HEK293T (cell line): ENCODE data around the gene RTRAF.

ENCODE experiments used
- CTCF ChIA-PET: fragments of 350-600 bp; formaldehyde crosslinking; extraction: SDS; loops from one replicate; lab custom pipeline; 2021; ENCODE audit warnings: antibody characterized with exemption, inconsistent platforms; lab: Yijun Ruan, JAX
- POLR2A ChIA-PET: fragments of 350-600 bp; formaldehyde crosslinking; extraction: SDS; loops from one replicate; lab custom pipeline; 2020; ENCODE audit warnings: antibody characterized with exemption, inconsistent platforms; lab: Yijun Ruan, JAX
- DNase-seq: peaks from one replicate; pipeline ENCODE4 v3.0.0; 2012; ENCODE audit warnings: mixed read lengths; ENCODE audit errors: extremely low spot score
- ARNT ChIP-seq: fragments of 450-650 bp; IDR thresholded peaks from 2 replicates; pipeline ENCODE4 v1.6.1; 2017; ENCODE audit warnings: mild to moderate bottlenecking
- CTBP1 ChIP-seq: fragments of 450-650 bp; IDR thresholded peaks from 2 replicates; pipeline ENCODE4 v1.6.1; 2016; ENCODE audit warnings: borderline replicate concordance
- FOXA1 ChIP-seq: fragments of 450-650 bp; IDR thresholded peaks from 2 replicates; pipeline ENCODE4 v1.6.1; 2016; ENCODE audit warnings: mild to moderate bottlenecking
- FOXK2 ChIP-seq: fragments of 450-650 bp; IDR thresholded peaks from 2 replicates; pipeline ENCODE4 v1.6.1; 2016; ENCODE audit warnings: mild to moderate bottlenecking
- FOXM1 ChIP-seq: fragments of 450-650 bp; IDR thresholded peaks from 2 replicates; pipeline ENCODE4 v1.6.1; 2017; ENCODE audit warnings: mild to moderate bottlenecking, borderline replicate concordance
- HDGF ChIP-seq: fragments of 450-650 bp; IDR thresholded peaks from 2 replicates; pipeline ENCODE4 v1.6.1; 2017; ENCODE audit warnings: antibody characterized with exemption, borderline replicate concordance
- L3MBTL2 ChIP-seq: fragments of 450-650 bp; conservative IDR thresholded peaks from 2 replicates; pipeline ENCODE4 v1.6.1; 2016; ENCODE audit warnings: mild to moderate bottlenecking
- LEF1 ChIP-seq: fragments of 450-650 bp; IDR thresholded peaks from 2 replicates; pipeline ENCODE4 v1.6.1; 2017; ENCODE audit warnings: mild to moderate bottlenecking, borderline replicate concordance
- NFRKB ChIP-seq: fragments of 450-650 bp; IDR thresholded peaks from 2 replicates; pipeline ENCODE4 v1.6.1; 2016; ENCODE audit warnings: mild to moderate bottlenecking, moderate library complexity
- SP1 ChIP-seq: fragments of 450-650 bp; IDR thresholded peaks from 2 replicates; pipeline ENCODE4 v1.6.1; 2017
- TARDBP ChIP-seq: fragments of 450-650 bp; IDR thresholded peaks from 2 replicates; pipeline ENCODE4 v1.6.1; 2016
- ZNF384 ChIP-seq: fragments of 450-650 bp; IDR thresholded peaks from 2 replicates; pipeline ENCODE4 v1.6.1; 2016
- TF ChIP-seq, protein P1 (sequence below): fragments of 450-650 bp; IDR thresholded peaks from 2 replicates; pipeline ENCODE4 v1.6.1; 2016

RTRAF gene

GRCh38 chr14:52058341-52058740 lies 69.0 kb downstream of the RTRAF start:
- TF ChIP-seq SP1: no peak
- no peak for TF ChIP-seq ARNT
- no peak for TF ChIP-seq CTBP1
- DNase-seq: no peak
- POLR2A ChIA-PET: interaction anchor here (1.2 kb wide), 1 partner anchor 11 kb away, joined by 5 read pairs; the partner anchor contains the start of gene NID2
- CTCF ChIA-PET: no interaction called here

DNA sequence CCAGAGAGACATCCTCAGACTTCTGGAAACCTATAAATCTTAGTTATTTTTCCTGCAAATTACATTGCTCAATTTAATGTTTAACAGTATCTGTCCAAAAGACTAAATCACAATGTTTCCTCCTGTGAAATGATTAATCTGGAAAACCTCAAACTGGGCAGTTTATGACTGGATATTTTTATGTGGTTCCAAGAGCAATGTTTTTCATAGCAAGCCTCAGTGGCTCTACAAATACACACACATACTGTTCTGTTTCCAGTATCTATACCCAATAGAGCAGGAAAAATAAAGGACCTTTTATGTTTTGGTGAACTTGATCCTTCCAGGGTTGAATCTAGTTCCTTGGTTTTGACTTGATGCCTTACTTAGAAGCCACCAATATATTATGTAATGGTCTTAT lies 70.3 kb downstream of the RTRAF start:
- no peak for DNase-seq
- POLR2A ChIA-PET: interaction anchor here (1.0 kb wide), 1 partner anchor 9 kb away, joined by 3 read pairs; the partner anchor contains the start of gene NID2
- no peak for TF ChIP-seq ZNF384
- CTCF ChIA-PET: no interaction called here

- ChIA-PET CTCF (no interaction called here), POLR2A (interaction anchor here (1.0 kb wide), 1 partner anchor 9 kb away, joined by 3 read pairs; the partner anchor contains the start of gene NID2)
- no peak for TF ChIP-seq L3MBTL2
- TF ChIP-seq, protein P1, sequence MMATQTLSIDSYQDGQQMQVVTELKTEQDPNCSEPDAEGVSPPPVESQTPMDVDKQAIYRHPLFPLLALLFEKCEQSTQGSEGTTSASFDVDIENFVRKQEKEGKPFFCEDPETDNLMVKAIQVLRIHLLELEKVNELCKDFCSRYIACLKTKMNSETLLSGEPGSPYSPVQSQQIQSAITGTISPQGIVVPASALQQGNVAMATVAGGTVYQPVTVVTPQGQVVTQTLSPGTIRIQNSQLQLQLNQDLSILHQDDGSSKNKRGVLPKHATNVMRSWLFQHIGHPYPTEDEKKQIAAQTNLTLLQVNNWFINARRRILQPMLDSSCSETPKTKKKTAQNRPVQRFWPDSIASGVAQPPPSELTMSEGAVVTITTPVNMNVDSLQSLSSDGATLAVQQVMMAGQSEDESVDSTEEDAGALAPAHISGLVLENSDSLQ: no peak
- TF ChIP-seq NFRKB: no peak
- no peak for TF ChIP-seq FOXM1
- no peak for TF ChIP-seq HDGF
- TF ChIP-seq FOXA1: no peak
- no peak for TF ChIP-seq LEF1
- no peak for TF ChIP-seq ZNF384
- TF ChIP-seq CTBP1: no peak
- TF ChIP-seq SP1: no peak
- no peak for TF ChIP-seq TARDBP
- TF ChIP-seq FOXK2: no peak
- DNase-seq: no peak
Measured at GRCh38 chr14:52060080-52060479, 70.7 kb downstream of the RTRAF start.
